HCEC 1CT (cell line): Measurements from ENCODE around the gene AKAP6.
A peak's percentile ranks its signal among the peaks of the same experiment; 100 is the strongest.

Experiments
- DNase-seq: peaks from one replicate; pipeline ENCODE4 v3.0.0-alpha.2; 2017

AKAP6 gene

GRCh38 chr14:32331206-32331605 is 2.1 kb downstream of the AKAP6 start:
- DNase-seq = no peak

DNA sequence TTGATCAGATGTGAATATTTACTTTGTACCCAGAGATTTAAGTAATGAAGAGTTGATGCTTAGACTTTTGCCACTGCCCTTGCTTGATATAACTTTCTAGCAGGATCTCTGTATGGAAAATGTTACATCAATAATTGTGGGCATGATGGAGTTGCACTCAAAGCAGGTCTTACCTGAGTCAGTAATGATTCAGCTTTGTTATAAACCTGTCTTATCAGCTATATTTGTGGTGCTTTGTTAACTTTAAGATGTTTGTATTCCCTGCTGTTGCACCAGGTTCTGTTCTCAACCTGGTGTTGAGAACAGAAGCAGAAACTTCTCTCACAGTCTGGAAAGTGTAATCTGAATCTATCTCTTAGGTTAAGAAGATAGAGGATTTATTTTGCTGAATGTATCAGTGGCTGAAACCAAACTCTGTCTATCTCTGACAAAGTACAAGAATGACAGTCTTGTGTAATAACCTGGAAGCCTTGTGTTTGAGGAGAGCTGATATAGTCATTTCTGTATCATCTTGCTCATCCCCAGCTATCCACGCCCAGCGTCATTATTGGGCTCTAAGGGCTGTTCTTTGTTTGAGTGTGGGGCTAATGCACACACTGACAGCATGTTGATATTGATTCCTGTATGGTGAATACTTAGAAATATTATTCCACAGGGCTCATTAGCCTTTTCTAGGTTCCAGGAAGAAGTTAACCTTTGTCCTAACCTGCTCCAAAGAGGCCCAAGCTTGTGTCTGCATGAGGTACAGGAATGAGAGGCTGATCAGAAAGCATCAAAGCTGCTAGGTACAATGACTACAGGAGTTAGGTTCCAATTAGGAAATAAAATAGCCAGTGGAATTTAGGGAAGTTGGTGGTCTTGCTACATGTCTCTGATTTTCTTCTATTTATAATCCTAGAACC is 3.6 kb downstream of the AKAP6 start:
- DNase-seq = no peak

DNA sequence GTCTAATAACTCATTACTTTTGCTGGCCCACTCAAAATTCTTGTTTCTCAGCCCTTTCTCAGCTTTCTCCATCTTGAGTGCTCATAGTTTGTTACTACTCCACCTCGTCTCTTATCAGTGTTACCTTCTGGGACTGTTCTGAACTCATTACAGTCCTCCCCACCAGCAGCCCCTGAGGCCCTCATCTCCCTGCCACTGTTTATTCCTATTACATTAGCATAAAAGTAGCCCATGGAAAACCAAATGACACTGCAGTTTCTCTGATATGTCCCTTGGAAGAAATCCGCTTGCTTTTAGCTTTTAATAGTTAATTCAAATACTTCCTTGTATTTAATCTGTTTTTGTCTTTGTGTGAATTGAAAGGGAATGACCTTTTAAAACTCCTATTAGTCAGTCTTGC is 7.6 kb downstream of the AKAP6 start:
- no peak for DNase-seq

DNA sequence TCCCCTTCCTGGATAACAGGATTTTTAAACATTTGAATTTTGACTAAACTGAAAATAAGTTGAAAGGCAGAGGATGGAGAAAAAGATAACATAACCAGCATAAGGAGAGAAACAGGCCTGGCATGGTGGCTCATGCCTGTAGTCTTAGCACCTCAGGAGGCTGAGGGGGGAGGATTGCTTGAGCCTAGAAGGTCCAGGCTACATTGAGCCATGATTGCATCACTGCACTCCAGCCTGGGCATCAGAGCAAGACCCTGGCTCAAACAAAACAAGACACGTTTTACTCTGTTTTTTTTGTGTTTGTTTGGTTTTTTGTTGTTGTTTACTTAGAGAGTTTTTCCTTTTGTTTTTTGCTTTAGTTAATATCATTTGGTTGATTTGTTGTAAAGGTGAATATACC is 8.7 kb downstream of the AKAP6 start:
- no peak for DNase-seq

- no peak for DNase-seq
Measured at GRCh38 chr14:32339188-32339587, 10.1 kb downstream of the AKAP6 start.

DNA sequence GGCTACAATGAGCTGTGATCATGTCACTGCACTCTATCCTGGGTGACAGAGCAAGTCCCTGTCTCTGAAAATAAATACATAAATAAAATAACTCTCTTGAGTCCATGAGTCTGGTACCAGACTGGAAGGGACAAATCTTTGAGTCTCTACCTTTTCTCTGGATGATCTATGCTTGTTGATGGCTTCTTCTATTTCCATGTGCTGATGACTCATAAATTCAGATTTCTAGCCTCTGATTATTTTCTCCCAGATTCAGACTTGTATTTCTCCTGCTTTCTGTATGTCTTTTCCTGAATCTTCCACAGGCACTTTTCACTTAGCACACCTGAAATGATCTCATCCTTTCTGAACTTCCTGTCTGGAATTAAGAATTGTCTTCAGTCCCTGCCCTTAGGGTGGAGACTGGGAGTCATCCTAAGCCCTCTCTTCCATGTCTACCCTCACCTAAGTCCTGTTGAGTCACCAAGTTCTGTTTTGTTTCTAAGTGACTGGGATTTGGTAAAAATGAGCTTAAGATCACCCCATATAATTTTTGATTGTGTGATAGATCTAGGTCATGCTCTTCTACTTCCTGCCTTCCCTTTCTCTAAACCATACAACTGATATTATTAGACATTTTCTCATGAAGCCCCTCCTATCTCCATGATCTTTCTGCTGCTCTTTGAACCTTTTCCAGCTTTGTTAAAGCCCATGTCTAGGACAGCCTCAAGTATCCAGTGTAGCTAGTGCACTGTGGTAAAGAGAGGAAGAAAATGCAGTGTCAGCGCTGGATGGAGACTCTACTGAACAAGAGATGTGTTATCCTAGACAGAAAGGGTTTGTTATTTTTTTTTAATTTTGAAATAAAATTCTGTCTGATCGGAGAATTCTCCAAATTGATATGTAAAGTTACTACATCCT is 13.1 kb downstream of the AKAP6 start:
- no peak for DNase-seq

GRCh38 chr14:32342847-32343194 is 13.7 kb downstream of the AKAP6 start:
- no peak for DNase-seq

DNA sequence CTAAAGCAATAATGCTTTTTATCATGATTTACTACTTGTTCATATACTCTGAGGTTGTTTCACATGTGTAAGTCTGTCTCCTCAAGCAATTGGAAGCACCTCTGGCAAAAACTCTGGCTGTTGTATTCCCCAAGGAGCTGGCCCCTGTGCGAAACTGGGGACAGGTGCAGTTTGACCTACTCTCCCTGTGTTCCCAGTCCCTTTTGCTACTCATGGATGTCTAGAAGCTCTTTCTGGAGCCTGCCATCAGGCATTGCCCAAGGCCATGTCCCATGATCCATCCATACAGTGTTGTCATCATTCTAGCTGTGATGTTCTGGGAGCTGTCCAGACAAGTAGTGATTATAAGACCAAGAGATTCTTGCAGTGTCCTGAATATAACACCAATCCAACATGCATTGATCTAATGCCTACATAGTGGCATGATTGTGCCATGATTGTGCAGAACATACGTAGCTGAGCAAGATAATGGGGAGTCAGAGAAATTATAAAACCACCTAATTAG is 14.9 kb downstream of the AKAP6 start:
- no peak for DNase-seq

GRCh38 chr14:32345311-32345791 is 16.3 kb downstream of the AKAP6 start:
- no peak for DNase-seq

DNA sequence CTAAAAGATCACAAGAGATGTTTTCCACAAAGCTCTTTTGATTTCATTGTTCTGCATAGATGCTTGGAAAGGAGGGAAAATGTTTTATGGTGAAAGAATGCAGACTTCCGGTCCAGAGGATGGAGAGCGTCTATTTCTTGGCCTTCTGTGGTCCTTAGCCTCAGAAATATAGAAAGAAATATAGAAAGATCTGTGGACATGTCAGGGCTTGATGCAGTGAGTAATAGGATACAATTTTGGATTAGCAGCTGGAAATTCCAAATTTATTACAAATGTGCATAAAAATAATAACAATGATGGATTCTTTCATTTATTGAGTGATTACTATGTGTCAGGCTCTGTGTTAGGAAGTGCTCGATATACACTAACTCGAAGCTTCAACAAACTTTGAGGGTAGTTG is 20.2 kb downstream of the AKAP6 start:
- DNase-seq = no peak

- no peak for DNase-seq
Measured at GRCh38 chr14:32350020-32350419, 20.9 kb downstream of the AKAP6 start.

GRCh38 chr14:32352631-32353030 is 23.5 kb downstream of the AKAP6 start:
- DNase-seq = no peak

GRCh38 chr14:32354716-32355115 is 25.6 kb downstream of the AKAP6 start:
- DNase-seq = no peak

- no peak for DNase-seq
Measured at GRCh38 chr14:32358781-32359180, 29.7 kb downstream of the AKAP6 start.

GRCh38 chr14:32361674-32362073 is 32.6 kb downstream of the AKAP6 start:
- DNase-seq = no peak

DNA sequence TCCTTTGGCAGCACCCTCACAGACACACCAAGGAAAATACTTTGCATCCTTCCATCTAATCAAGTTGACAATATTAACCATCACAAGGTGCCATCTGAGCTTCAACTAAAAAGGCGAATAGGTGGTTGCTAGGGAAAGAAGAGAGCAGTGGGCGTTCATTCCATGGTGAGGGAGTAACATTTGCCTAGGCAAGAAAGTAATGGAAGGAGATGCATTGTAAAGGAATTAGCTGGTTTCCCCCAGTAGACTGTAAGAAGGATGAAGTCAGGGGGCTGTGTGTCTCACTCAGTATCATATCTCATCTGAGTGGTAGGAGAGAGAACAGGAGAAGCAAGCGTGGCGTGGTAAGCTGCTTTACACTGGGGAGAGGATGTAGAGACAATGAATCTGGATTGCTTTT is 34.7 kb downstream of the AKAP6 start:
- DNase-seq = no peak

- no peak for DNase-seq
Measured at GRCh38 chr14:32364941-32365340, 35.8 kb downstream of the AKAP6 start.

DNA sequence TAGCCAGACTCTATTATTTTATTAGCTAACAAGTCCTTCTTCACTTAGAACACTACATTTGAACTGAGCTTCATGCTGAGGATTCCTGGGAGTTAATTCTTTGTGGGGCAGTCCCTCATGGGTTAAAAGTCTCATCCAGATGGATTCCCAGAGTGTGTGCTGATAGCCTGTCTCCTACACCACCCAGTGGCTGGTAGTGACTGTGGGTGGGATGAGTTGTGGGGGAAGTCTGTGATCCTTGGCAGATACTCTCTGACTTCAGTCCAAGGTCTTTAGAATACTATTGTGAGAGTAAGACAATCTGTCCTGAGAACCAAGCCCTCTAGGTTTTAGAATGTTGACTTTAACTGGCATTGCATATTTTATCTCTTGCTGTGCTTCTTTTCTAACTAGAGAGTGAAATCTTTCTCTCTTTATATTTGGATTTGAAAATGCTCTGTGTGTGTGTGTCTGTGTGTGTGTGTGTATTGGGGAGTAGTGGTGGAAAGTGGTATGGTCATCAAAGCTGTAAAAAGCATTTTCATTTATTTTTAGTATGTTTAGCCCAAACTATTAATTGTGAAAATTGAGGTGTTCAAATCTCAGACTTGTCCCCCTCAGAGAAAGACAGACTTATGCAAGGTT is 37.3 kb downstream of the AKAP6 start:
- no peak for DNase-seq

DNA sequence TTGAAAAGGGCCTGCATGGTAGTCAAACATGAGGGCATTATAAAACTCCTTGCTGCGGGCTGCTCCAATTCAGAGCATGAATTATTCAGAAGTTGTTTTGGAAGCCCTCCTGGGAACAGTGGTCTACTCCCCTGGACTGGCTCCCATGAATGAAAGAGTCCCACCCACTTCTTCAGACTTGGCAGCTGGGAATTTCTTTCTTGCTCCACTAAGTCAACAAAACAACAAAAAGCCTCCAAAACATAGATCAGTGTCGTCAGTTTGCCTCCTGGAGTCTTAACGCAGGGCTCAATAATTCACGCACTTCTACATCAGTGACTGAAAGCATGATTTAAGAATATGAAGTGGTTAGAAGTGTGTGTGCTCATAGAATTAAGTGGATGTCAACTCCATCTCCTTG is 37.9 kb downstream of the AKAP6 start:
- DNase-seq = no peak

GRCh38 chr14:32367516-32367915 is 38.4 kb downstream of the AKAP6 start:
- peak; percentile 11 for DNase-seq

GRCh38 chr14:32368107-32368506 is 39.0 kb downstream of the AKAP6 start:
- DNase-seq = no peak

- DNase-seq = peak; percentile 86
Measured at GRCh38 chr14:32370714-32371113, 41.6 kb downstream of the AKAP6 start.

DNA sequence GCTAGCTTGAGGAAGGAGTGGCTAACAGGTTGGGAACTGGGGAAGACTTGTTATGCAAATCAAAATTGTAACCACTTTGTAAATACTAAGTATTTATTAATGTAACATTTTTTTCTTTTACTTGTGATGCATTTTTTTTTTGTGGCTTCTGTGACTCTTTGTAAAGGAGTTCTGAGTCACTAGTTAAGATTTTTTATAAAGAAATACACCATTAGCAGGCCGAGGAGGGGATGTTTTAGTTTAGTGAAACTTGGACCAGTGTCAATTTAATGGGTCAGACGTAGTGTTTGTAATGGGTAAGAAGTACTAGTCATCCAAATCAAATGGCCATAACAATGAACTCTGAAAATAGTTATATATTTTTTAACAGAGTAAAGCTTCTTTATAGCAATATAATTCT is 43.1 kb downstream of the AKAP6 start:
- peak; percentile 87 for DNase-seq
